ENCODE data around the gene LGI4. TPM values are rescaled to one million over a fixed set of nuclear protein-coding genes. Genes with fewer than 3 reads are reported as not detected.

LGI4 gene
- total RNA-seq, 2 donors from 2014 or later = 1.6 to 3.9 TPM

GRCh38 chr19:35170359-35171061 lies 35.7 kb upstream of the LGI4 start:
- Histone ChIP-seq H3K27me3 (no peaks in the 10 kb centered on the region), H3K9me3 (peaks cover 0 to 11% (median 0%) of the 10 kb centered on the region in 3 donors), H3K27ac (no peak overlapping the region), H3K4me3 (no peak overlapping the region), H3K4me1 (no peaks in the 10 kb centered on the region), H3K36me3 (replicated peaks in 1 of 2; ENCODE audit: insufficient read depth in 1 of 2, low read depth in 2 of 2) (no peaks in the 10 kb centered on the region)
- 67 to 72% methylated on average over 7 of the region's 7 CpGs for WGBS, 2 donors
- TF ChIP-seq POLR2A (IDR thresholded peaks at IDR 0.05) (no peak), CTCF (IDR thresholded peaks at IDR 0.05) (no peak)
- ATAC-seq (no peak), DNase-seq (no peak)
- intact Hi-C loops (cut with DNase I) = no loop called here

- DNase-seq (no peak), ATAC-seq (no peak)
- Histone ChIP-seq H3K27me3 (no peaks in the 10 kb centered on the region), H3K27ac (no peak overlapping the region), H3K4me1 (no peaks in the 10 kb centered on the region), H3K36me3 (replicated peaks in 1 of 2; ENCODE audit: insufficient read depth in 1 of 2, low read depth in 2 of 2) (no peaks in the 10 kb centered on the region), H3K4me3 (no peak overlapping the region), H3K9me3 (peaks cover 0 to 12% (median 0%) of the 10 kb centered on the region in 3 donors)
- WGBS, 2 donors = 69 to 75% methylated on average over 12 to 18 of the region's 18 CpGs
- TF ChIP-seq POLR2A (IDR thresholded peaks at IDR 0.05) (no peak), CTCF (IDR thresholded peaks at IDR 0.05) (no peak)
- intact Hi-C loops (cut with DNase I) = no loop called here
These were observed 34.5 kb upstream of the LGI4 start for GRCh38 chr19:35169221-35169995.

GRCh38 chr19:35168196-35168595 lies 33.3 kb upstream of the LGI4 start:
- DNase-seq (no peak), ATAC-seq (no peak)

GRCh38 chr19:35167251-35168119 lies 32.6 kb upstream of the LGI4 start:
- intact Hi-C loops (cut with DNase I) = no loop called here
- Histone ChIP-seq H3K27ac (no peak overlapping the region), H3K4me3 (no peak overlapping the region), H3K4me1 (no peaks in the 10 kb centered on the region), H3K27me3 (no peaks in the 10 kb centered on the region), H3K9me3 (peaks cover 0 to 12% (median 0%) of the 10 kb centered on the region in 3 donors), H3K36me3 (replicated peaks in 1 of 2; ENCODE audit: insufficient read depth in 1 of 2, low read depth in 2 of 2) (no peaks in the 10 kb centered on the region)
- DNase-seq (no peak), ATAC-seq (no peak)
- TF ChIP-seq POLR2A (IDR thresholded peaks at IDR 0.05) (no peak), CTCF (IDR thresholded peaks at IDR 0.05) (no peak)
- 79 to 84% methylated on average over 5 of the region's 5 CpGs for WGBS, 2 donors

More at GRCh38 chr19:35168196-35168595, 33.3 kb upstream of the LGI4 start:
- WGBS, 2 donors = 63 to 66% methylated on average over 3 of the region's 3 CpGs
- TF ChIP-seq POLR2A (IDR thresholded peaks at IDR 0.05) (no peak), CTCF (IDR thresholded peaks at IDR 0.05) (no peak)
- intact Hi-C loops (cut with DNase I) = no loop called here
- Histone ChIP-seq H3K4me1 (no peaks in the 10 kb centered on the region), H3K4me3 (no peak overlapping the region), H3K36me3 (replicated peaks in 1 of 2; ENCODE audit: insufficient read depth in 1 of 2, low read depth in 2 of 2) (no peaks in the 10 kb centered on the region), H3K9me3 (peaks cover 0 to 12% (median 0%) of the 10 kb centered on the region in 3 donors), H3K27ac (no peak overlapping the region), H3K27me3 (no peaks in the 10 kb centered on the region)
